Left ventricle myocardium inferior (tissue), 1 donor: ENCODE results near the gene CD163. TPM values are rescaled to one million over a fixed set of nuclear protein-coding genes. Genes with fewer than 3 reads are reported as not detected.

Experiments used
- DNase-seq: peaks from one replicate; pipeline ENCODE4 v3.0.0-alpha.2; 2020
- H3K27ac ChIP-seq: fragments of 200-600 bp; replicated peaks from 2 replicates; pipeline ENCODE4 v1.8.0; 2021
- H3K27me3 ChIP-seq: fragments of 200-600 bp; 2 replicates; pipeline ENCODE4 v1.8.0; 2021; ENCODE audit warnings: low read depth
- H3K36me3 ChIP-seq: fragments of 200-600 bp; 2 replicates; pipeline ENCODE4 v1.8.0; 2021
- H3K4me1 ChIP-seq: fragments of 200-600 bp; 2 replicates; pipeline ENCODE4 v1.8.0; 2021
- H3K4me3 ChIP-seq: fragments of 200-600 bp; 2 replicates; pipeline ENCODE4 v1.8.0; 2021; ENCODE audit warnings: mild to moderate bottlenecking, moderate library complexity
- H3K9me3 ChIP-seq: fragments of 200-600 bp; replicated peaks from 2 replicates; pipeline ENCODE4 v1.8.0; 2021
- intact Hi-C: fragments of 100-400 bp; cut with micrococcal nuclease; formaldehyde crosslinking; loops from one replicate; pipeline ENCODE4 v1.11.0; 2022
- total RNA-seq: library from RNA; stranded (reverse); fragmentation: NEBNext Ultra II Directional; extraction: Animal tissue kit (Norgen Biotek cat#: 25700); gene quantifications from one replicate; pipeline ENCODE4 v1.2.1, GENCODE V29; 2021
- TF ChIP-seq, protein P1 (sequence below): fragments of 200-600 bp; IDR thresholded peaks from 2 replicates; pipeline ENCODE4 v1.8.0; 2021; ENCODE audit warnings: antibody characterized with exemption, mild to moderate bottlenecking, borderline replicate concordance
- donor health status: DM: no; HTN: yes; CAD: no; lungs with severe emphysema.

Gene CD163
- total RNA-seq, 1 donor from 2014 or later = 44.7 TPM

DNA sequence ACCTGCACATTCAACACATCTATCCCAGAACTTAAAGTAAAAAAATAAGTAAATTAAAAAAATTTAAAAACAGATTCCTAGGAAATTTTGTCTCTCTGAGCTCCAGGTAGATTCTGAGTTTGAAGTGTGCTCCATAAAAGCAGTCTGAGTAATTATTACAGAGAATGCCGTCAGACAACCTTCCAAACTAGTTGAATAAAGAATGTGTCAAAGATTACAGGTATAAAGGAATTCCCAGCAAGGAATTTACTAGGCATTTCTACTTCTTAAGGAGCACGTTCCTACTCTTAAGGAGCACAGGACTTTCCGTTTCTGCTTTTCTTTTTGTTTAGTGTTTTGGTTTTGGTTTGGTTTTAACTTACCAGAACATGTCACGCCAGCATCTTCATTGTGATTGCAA lies 7.1 kb downstream of the CD163 start:
- intact Hi-C loops = no loop called here

DNA sequence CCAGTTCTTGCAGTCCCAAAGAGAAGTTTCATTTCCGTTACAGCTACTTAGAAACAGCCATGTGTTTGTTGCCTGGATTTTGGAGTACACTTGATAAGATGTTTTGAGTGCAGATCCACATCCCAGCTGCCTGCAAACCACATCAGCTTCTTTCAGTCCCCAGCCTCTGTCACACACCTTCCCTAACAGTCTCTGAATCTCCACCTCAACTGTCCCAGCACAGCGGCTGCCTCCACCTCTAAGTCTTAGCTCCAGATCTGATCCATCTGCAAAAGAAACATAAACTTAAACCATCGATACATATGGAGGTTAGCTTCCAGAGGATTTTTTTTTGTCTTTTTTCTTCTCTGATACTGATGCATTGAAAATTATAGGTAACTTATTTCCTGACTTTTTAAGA lies 8.4 kb downstream of the CD163 start:
- peaks cover 13% of the 10 kb centered on the region for H3K27me3 ChIP-seq
- TF ChIP-seq, protein P1, sequence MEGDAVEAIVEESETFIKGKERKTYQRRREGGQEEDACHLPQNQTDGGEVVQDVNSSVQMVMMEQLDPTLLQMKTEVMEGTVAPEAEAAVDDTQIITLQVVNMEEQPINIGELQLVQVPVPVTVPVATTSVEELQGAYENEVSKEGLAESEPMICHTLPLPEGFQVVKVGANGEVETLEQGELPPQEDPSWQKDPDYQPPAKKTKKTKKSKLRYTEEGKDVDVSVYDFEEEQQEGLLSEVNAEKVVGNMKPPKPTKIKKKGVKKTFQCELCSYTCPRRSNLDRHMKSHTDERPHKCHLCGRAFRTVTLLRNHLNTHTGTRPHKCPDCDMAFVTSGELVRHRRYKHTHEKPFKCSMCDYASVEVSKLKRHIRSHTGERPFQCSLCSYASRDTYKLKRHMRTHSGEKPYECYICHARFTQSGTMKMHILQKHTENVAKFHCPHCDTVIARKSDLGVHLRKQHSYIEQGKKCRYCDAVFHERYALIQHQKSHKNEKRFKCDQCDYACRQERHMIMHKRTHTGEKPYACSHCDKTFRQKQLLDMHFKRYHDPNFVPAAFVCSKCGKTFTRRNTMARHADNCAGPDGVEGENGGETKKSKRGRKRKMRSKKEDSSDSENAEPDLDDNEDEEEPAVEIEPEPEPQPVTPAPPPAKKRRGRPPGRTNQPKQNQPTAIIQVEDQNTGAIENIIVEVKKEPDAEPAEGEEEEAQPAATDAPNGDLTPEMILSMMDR = no peak
- DNase-seq = no peak
- H3K4me1 ChIP-seq = no peaks in the 10 kb centered on the region
- intact Hi-C loops = no loop called here
- no peaks in the 10 kb centered on the region for H3K9me3 ChIP-seq
- no peaks in the 10 kb centered on the region for H3K36me3 ChIP-seq
- H3K4me3 ChIP-seq = no peak overlapping the region
- H3K27ac ChIP-seq = no peak overlapping the region

More for the DNA sequence above, 7.1 kb downstream of the CD163 start:
- Histone ChIP-seq H3K4me3 (no peak overlapping the region), H3K9me3 (no peaks in the 10 kb centered on the region), H3K36me3 (no peaks in the 10 kb centered on the region), H3K4me1 (no peaks in the 10 kb centered on the region), H3K27me3 (peaks cover 13% of the 10 kb centered on the region), H3K27ac (no peak overlapping the region)
- TF ChIP-seq, protein P1 = no peak
- no peak for DNase-seq

DNA sequence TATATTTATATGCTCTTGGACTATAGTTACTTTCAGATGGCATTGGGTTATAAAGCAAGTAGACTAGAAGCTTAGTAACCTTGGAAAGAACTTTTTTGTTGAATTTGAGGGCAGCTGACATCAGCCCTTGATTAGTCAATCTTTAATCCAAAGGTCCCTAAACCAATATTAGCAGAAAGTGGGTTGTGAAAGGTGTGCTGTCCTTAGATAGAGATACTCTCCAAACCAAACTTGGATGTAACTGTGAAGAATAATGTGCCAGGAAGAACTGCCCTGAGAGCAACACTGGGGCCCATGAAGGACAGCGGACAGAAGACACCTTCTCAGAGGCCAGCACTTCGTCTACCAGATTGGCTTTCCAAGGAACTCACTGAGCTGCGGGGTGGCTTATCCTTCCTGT lies 10.6 kb downstream of the CD163 start:
- TF ChIP-seq, protein P1 = no peak
- H3K27ac ChIP-seq = no peak overlapping the region
- H3K9me3 ChIP-seq = no peaks in the 10 kb centered on the region
- DNase-seq = no peak
- H3K36me3 ChIP-seq = no peaks in the 10 kb centered on the region
- no peak overlapping the region for H3K4me3 ChIP-seq
- intact Hi-C loops = no loop called here
- H3K27me3 ChIP-seq = peaks cover 13% of the 10 kb centered on the region
- H3K4me1 ChIP-seq = no peaks in the 10 kb centered on the region

DNA sequence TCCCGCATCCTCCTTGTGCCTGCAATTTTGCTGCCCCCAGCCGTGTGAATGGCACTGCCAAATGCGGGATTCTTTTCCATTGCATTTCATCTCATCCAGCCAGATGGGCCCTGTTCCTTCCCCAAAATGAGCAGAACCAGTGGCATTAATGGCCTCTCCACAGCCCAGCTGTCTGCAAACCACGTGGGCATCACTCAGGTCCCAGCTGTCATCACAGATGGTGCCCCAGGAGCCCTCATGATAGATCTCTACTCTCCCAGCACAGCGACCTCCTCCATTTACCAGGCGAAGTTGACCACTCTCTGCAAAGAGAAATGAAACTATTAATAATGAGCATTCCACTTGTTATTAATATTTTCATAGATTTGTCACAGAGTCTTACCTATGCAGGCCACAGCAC lies 17.1 kb downstream of the CD163 start:
- DNase-seq = no peak
- intact Hi-C loops = no loop called here
- peaks cover 4% of the 10 kb centered on the region for H3K27me3 ChIP-seq
- no peak overlapping the region for H3K4me3 ChIP-seq
- no peak overlapping the region for H3K27ac ChIP-seq
- no peaks in the 10 kb centered on the region for H3K9me3 ChIP-seq
- TF ChIP-seq, protein P1 = no peak
- no peaks in the 10 kb centered on the region for H3K36me3 ChIP-seq
- H3K4me1 ChIP-seq = no peaks in the 10 kb centered on the region

DNA sequence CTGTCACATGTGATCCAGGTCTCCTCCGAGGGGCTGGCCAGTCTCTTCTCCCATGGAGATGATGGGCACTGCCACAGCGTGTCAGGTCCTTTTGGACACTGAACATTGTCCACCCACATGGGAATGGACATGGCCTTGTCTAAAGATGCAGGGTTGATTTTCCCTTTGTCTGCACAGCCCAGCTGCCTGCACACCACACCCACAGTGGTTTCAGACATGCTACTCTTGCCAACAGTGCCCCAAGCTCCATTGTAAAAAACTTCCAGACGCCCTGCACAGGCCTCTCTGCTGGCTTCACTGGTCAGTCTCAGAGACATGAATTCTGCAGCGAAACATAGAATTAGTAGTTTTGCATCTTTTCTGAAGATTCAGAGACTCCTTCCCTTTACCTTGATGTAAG lies 18.5 kb downstream of the CD163 start:
- intact Hi-C loops = no loop called here
- no peaks in the 10 kb centered on the region for H3K36me3 ChIP-seq
- H3K9me3 ChIP-seq = no peaks in the 10 kb centered on the region
- no peak for DNase-seq
- no peak overlapping the region for H3K4me3 ChIP-seq
- no peaks in the 10 kb centered on the region for H3K4me1 ChIP-seq
- H3K27me3 ChIP-seq = peaks cover 4% of the 10 kb centered on the region
- TF ChIP-seq, protein P1 = no peak
- H3K27ac ChIP-seq = no peak overlapping the region

DNA sequence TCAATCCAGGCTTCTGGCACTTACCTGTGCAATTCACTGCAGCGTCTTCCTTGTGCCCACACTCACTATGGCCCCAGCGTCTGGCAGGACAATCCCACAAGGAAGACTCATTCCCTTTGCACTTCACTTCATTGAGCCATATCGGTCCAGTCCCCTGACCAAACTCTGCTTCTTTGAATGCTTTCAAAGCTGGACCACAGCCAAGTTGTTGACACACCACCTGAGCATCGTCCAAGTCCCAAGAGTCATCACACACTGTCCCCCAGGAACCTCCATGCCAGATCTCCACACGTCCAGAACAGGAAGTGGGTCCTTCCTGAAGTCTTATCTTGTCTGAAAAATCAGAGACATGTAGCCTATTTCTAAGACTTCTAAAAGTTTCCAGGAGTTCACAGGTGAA lies 20.2 kb downstream of the CD163 start:
- peaks cover 4% of the 10 kb centered on the region for H3K27me3 ChIP-seq
- no peaks in the 10 kb centered on the region for H3K9me3 ChIP-seq
- DNase-seq = no peak
- TF ChIP-seq, protein P1 = no peak
- intact Hi-C loops = no loop called here
- no peak overlapping the region for H3K27ac ChIP-seq
- H3K4me3 ChIP-seq = no peak overlapping the region
- no peaks in the 10 kb centered on the region for H3K4me1 ChIP-seq
- H3K36me3 ChIP-seq = no peaks in the 10 kb centered on the region
